ENCODE measurements around the gene BICRA.
"Not testable (repeated sequence)": the region's sequence is repeated elsewhere in the genome, so short reads cannot be mapped to it uniquely, and the experiment has no call there.

DNA sequence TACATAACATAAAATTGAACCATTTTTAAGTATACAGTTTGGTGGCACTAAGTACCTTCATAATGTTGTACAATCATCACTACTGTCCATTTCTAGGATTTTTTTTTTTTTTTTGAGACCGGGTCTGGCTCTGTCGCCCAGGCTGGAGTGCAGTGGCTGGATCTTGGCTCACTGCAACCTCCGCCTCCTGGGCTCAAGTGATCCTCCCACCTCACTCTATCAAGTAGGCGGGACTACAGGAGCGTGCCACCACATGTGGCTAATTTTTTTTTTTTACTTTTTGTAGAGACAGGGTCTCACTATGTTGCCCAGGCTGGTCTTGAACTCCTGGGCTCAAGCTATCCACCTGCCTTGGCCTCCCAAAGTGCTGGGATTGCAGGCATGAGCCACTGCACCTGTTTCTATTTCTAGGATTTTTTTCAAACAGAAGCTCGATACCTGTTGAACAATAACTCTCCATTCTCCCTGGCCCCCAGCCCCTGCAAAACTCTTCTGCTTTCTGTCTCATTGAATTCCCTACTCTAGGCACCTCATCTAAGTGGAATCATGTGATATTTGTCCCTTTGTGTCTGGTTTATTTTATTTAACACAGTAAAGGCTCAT lies 26.3 kb downstream of the BICRA start:
- not testable (repeated sequence) for TF ChIP-seq EZH2 (IDR thresholded peaks at IDR 0.05; ENCODE audit: borderline replicate concordance, insufficient read depth, low read depth, low read length, poor library complexity, severe bottlenecking)
- TF ChIP-seq, protein P1, sequence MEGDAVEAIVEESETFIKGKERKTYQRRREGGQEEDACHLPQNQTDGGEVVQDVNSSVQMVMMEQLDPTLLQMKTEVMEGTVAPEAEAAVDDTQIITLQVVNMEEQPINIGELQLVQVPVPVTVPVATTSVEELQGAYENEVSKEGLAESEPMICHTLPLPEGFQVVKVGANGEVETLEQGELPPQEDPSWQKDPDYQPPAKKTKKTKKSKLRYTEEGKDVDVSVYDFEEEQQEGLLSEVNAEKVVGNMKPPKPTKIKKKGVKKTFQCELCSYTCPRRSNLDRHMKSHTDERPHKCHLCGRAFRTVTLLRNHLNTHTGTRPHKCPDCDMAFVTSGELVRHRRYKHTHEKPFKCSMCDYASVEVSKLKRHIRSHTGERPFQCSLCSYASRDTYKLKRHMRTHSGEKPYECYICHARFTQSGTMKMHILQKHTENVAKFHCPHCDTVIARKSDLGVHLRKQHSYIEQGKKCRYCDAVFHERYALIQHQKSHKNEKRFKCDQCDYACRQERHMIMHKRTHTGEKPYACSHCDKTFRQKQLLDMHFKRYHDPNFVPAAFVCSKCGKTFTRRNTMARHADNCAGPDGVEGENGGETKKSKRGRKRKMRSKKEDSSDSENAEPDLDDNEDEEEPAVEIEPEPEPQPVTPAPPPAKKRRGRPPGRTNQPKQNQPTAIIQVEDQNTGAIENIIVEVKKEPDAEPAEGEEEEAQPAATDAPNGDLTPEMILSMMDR (IDR thresholded peaks at IDR 0.05): not testable (repeated sequence)
